Body of pancreas (tissue), 4 donors: ENCODE data around the gene PPM1A.

ENCODE experiments used
- POLR2A ChIP-seq, 3 donors: fragments of 450-650 bp; IDR thresholded peaks; one replicate each; pipeline ENCODE4 v1.6.1; 2016; ENCODE audit warnings: antibody characterized with exemption in 3 of 3, mild to moderate bottlenecking in 2 of 3
- TF ChIP-seq, protein P1 (sequence below), 7 experiments: fragments of 450-650 bp in 4 of 7; fragments of 200-600 bp in 3 of 7; sonication (generic) in 3 of 7; IDR thresholded peaks; one replicate each; pipeline ENCODE4 v1.5.1; 2016 to 2019; ENCODE audit warnings: antibody characterized with exemption in 7 of 7

DNA sequence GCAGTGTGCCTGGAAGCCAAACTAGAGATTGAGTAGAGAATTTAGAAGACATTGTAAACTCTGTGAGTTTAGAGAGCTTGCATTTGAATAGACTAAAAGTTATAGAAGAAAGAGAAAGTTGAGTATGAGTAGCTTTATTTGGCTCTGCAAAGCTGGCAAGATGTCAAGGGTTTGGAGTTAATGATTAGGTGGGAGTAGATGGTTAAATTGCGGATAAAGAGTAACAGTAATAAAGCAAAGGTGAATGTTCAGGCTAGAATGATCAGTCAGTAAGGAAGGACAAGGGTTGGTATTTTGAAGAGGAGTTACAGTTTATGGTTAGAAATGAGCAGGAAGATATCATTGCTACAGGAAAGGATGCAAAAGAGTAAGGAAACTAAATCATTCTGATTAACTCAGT, 5.2 kb downstream of the PPM1A start:
- TF ChIP-seq POLR2A (IDR thresholded peaks at IDR 0.05), result no peak
- TF ChIP-seq, protein P1, sequence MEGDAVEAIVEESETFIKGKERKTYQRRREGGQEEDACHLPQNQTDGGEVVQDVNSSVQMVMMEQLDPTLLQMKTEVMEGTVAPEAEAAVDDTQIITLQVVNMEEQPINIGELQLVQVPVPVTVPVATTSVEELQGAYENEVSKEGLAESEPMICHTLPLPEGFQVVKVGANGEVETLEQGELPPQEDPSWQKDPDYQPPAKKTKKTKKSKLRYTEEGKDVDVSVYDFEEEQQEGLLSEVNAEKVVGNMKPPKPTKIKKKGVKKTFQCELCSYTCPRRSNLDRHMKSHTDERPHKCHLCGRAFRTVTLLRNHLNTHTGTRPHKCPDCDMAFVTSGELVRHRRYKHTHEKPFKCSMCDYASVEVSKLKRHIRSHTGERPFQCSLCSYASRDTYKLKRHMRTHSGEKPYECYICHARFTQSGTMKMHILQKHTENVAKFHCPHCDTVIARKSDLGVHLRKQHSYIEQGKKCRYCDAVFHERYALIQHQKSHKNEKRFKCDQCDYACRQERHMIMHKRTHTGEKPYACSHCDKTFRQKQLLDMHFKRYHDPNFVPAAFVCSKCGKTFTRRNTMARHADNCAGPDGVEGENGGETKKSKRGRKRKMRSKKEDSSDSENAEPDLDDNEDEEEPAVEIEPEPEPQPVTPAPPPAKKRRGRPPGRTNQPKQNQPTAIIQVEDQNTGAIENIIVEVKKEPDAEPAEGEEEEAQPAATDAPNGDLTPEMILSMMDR (IDR thresholded peaks at IDR 0.05), result no peak
